Umbilical cord (tissue), 2 donors: ENCODE measurements around the gene CREB5. TPM values are rescaled to one million over a fixed set of nuclear protein-coding genes. Genes with fewer than 3 reads are reported as not detected.
"Not testable (repeated sequence)": the region's sequence is repeated elsewhere in the genome, so short reads cannot be mapped to it uniquely, and the experiment has no call there.

Experiments used
- DNase-seq: peaks from one replicate; pipeline ENCODE4 v3.0.0-alpha.2; 2015; ENCODE audit warnings: low spot score
- total RNA-seq: library from RNA; depleted of rRNA; stranded (reverse); fragments of >200 nt; gene quantifications from one replicate; pipeline ENCODE4 v1.2.3, GENCODE V29; 2014; ENCODE audit warnings: low replicate concordance; ENCODE audit not compliant: insufficient read depth

CREB5 gene
- total RNA-seq, 1 donor from 2014 or later: 17.8 TPM

DNA sequence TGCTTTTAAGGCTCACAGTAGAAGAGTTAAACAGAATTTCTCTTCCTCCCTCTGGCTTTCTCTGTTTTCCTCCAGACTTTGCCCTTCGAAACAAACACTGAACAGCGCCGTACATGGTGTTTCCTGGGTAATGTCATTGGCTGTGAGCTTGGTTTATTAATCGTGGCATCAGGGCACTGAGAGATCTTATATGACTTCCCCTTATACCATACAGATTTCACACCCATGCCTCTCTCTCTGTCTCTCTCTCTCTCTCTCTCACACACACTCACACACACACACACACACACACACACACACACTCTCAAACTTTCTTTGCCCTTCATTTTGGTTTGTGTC lies 195.5 kb downstream of the CREB5 start:
- DNase-seq: no peak

DNA sequence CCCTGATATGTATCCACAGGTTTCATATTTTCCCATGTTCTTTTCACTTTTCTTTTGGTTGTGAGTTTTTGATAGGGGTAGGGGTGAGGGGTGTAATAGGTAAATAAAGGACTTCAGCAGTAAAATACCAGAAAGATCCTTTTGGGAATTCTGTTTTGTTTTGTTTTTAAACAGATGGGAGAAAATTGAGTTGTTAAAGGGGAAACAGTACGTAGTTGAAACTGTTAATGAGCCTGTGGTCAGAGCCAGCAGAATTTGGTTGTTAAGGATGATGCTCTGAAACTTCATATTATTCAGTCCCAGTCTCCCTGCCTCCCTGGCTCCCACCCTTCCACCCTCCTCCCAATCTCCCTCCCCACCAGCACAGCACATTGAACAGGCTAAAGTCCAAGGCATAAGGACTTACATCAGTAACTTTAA lies 195.9 kb downstream of the CREB5 start:
- DNase-seq: no peak

DNA sequence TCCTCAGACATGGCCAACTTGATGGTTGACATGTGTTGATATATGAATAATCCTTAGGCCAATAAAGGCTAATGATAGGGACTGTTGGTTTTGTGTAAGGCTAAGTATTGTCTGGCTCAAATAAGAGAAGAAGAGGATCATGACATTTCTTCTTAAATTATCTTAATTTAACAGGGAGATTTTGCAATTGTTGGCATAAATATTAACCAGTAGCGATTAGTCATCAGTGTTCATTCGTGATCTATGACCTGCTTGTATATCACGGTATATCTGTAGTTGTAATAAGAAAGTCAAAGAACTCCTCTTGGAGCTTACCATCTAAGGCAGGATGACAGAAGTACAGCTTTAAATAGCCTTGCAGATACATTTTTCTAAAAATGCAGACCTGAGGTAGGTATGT lies 196.4 kb downstream of the CREB5 start:
- DNase-seq: no peak

DNA sequence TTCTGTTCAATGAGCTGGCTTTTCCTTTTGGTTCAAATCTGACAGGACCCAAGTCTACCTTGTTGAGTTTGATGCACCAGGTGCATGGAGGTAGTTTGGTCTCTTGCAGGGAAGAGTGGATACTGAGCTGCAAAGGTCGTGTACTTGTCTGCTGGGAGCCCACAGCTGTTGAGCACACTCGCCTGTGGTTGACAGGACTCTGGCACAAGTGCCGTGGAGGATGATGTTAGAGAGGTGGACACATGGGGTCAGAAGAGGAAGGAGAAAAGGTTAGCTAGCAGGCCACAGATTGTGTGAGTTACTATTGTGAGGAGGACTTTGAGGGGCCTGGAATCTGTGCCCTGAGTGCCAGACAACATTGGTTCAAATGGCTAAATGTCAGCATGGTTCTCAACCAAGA lies 197.3 kb downstream of the CREB5 start:
- no peak for DNase-seq

DNA sequence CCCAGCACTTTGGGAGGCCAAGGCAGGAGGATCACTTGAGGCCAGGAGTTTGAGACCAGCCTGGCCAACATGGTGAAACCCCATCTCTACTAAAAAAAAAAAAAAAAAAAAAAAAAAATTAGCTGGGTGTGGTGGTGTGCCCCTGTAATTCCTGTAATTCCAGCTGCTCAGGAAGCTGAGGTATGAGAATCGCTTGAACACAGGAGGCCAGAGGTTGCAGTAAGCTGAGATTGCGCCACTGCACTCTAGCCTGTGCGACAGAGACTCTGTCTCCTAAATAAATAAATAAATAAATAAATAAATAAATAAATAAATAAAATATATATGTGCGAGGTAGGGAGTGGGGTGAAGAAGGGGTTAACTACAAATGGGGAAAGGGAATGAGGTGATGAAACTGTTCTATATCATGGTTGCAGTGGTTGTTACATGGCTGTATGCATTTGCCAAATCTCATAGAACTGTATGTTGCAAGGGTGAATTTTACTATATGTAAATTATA lies 199.1 kb downstream of the CREB5 start:
- DNase-seq: not testable (repeated sequence)

DNA sequence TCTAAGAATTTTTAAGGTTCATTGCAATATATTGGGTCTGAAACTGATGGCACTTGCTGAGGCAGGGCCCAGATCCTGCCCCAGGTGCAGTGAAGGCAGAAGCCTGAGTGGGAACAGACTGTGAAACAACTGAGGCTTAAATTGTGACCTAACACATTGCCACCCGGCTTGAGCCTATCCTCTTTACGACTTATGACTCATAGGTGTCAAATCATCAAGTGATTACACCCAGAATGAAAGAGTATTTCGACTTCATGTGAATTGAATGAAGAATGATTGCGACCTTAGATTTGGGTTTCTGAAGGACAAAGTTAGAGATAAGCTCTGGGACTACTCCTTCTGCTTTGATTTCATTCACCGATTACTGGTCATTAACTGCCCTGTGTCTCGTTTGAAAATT lies 200.9 kb downstream of the CREB5 start:
- DNase-seq: no peak

DNA sequence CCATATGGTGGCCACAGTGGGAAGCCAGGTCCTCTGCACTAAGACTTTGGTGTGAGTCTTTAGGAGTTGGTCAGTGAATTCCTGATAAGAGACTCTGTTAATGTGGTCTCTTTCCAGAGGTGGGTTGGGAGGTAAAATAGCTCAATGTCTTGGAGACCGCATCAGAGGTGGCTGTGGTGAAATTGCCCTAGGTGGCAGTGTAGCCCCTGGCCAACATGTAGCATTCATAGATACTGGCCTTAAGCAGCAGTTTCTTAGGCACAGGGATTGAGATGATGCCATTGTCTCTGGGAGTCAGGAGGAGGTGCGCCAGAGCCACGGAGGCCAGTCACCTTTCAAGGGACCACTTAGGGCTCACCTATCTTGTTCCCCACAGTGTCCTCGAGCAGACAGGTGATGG lies 202.8 kb downstream of the CREB5 start:
- DNase-seq: no peak

DNA sequence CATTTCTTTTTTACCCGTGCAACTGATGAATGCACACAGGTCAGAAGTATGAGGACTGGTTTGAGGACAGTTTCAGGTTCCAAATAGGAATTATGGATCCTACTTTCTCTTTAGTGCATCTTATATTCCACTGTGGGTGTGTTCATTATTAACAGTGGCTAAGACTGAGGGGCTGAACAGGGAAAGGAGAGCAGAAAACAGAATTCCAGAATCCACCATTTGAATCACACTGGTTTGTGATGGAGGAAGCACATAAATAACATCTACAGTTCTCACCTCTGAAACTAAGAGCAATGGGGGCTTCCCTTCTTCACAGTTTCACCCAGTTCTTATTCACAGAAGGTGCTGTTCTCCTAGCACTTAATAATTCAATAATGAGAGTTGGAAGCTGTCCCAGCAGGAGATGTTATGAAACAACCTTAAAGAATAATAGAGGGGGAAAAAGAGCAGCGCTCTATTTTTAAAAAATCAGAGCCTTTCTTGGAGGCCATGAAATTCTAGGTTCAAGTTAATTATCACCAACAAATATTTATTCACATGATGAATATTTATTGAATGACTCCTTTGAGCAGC lies 205.1 kb downstream of the CREB5 start:
- no peak for DNase-seq

DNA sequence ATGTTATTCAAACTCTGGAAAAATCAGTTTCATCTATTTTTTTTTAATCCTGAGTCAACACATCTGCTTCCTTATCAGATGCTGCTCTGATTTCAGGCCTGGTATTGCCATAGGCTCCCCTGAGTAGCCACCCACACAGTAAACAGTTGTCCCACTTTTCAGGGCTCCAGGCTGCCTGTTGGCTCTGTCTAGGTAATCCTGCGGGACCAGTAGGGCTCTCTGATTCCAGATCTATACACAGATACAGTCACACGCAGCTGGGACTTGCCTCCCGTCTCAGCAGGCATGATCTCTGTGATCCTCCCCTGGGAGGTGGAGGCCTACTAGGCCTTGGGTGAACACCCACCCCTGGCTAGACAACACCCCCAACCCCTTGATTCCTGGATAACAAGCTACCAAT lies 206.1 kb downstream of the CREB5 start:
- no peak for DNase-seq

DNA sequence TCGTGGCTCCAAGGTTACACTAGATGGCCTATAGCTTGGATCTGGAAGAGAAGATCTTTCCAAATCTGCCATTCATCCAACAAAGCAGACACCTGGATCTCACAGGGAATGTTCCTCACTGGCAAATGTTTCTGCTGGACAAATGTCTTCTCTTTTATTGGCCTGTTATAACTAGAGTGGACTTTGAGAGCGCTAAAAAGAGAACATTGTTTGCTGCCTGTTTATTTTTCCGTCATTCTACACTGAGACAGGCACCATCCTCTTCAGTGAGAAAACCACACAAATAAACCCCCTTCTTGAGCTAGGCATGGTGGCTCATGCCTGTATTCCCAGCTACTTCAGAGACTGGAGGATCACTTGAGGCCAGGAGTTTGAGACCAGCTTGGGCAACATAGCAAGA lies 206.9 kb downstream of the CREB5 start:
- no peak for DNase-seq

DNA sequence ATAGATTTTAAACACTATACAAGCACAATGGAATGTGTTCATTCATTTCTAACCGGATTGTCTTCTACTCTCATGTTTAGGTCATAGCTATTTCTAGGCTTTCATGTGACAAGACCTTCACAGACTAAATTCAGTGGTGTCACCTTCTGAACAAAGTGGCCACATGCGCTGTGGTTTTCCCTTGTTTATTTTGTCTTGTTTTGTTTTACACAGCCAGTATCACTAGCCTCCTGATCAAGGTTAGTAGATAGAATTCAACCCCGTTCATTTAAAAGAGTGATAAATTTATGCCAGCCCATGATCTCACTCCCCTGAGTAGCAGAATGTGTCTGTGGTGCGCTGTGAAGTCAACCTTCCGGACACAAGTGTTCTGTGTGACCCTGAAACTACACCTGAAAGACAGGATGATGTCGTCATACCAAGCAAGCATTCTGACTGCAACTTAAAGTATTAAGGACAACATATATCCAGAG lies 209.1 kb downstream of the CREB5 start:
- no peak for DNase-seq

DNA sequence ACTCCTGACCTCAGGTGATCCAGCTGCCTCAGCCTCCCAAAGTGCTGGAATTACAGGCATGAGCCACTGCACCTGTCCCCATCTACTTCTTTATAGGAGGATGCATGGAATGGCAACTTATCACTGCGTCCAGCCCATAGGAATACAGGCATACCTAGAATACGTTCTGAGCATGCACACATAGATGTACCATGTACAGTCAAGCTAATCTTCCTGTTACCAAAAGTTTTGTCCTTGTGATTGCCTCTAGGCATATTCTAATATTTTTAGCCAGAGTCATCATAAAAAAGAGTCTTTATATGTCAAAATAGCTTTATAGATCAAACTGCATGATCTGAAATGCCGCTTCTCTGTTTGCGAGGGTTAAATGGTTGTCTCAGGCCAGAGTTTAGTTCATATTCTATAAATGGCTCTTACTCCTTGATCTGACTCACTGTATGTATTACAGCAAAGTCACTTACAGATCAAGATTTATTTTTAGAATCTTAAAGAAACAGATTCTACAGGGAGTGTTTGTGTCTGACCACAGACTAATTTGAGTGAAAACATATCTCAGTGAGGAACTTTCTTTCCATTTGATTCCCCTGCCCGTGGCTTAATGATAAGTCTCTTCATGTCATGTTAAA lies 210.9 kb downstream of the CREB5 start:
- DNase-seq: peak; percentile 80

DNA sequence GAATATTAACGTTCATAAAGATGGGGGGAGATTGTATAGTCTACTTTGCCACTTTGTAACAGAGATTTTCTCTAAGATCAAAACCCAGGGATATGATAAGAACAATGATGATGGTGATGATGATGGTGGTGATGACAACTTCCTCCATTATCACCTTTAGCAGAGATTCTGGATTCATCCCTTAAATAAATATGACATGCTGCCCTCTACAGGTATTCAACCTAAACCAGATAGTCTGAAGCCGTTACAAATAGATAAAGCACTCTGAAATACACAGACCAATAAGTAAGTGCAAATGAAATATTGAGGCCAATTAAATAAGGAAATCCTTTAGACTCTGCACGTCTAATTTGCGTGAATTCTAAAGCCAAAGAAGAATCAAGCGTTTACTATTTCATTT lies 211.5 kb downstream of the CREB5 start:
- no peak for DNase-seq

DNA sequence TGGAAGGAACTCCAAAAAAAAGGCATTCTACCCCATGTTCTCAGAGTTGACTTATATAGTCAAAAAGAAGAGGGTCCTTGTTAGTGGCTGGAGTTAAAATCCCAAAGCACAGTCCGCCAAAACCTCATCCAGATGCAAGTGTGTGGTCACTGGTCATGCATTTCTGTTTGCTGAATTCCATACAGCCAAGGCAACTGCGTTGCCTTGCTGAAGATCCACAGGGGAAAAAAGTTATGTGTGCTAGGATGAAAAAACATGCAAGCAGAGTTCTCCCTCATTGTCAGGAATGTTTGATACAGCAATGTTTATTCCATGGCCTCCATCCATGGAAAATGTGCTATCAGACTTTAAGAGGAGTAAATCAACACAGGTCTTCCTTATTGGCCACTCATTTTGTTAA lies 213.1 kb downstream of the CREB5 start:
- DNase-seq: no peak

DNA sequence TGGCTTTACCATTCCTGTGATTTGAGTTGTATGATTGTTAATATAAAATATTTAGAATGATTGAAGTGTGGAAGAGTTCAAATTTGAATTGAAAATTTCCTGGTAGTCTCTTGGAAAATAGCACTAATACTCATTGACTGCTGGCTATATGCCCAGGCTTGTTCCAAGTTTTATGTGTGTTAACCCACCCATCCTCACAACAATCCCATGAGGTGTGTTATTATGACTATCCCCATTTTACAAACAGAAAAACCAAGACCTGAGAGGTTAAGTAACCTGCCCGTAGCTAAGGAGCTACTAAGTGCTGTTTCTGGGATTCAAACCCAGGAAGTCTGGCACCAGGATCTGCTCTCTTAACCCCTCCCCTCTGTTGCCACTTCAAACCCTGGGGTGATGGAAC lies 213.9 kb downstream of the CREB5 start:
- DNase-seq: no peak

DNA sequence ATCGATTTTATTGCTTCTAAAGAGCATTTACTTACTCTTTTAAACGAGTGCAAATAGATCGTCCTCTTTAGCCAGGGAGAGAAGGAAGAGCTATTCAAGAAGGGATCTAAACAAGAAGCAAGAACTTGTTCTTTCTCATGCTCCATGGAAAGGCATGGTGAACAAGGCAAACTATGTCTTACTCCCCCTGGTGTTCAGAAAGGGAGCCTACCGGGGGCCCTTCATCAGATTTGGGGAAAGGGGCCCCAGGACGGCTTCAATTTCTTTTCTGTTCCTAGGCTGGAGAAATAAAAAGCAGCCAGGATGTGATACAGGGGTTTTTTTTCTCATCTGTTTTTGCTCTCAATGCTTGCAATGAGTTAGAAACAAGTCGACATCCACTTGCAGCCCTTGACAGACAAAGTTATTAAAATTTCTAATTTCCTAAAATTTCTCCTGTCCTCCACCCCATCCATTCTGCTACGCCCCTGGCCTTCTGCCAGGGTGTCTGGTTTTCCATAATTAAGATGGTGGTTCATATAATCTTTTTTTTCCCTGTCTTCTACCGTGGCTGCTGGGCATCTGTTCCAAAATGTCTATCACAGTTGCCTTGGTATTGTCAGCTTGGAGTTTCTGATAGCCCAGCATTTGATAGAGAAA lies 214.4 kb downstream of the CREB5 start:
- DNase-seq: peak; percentile 43

DNA sequence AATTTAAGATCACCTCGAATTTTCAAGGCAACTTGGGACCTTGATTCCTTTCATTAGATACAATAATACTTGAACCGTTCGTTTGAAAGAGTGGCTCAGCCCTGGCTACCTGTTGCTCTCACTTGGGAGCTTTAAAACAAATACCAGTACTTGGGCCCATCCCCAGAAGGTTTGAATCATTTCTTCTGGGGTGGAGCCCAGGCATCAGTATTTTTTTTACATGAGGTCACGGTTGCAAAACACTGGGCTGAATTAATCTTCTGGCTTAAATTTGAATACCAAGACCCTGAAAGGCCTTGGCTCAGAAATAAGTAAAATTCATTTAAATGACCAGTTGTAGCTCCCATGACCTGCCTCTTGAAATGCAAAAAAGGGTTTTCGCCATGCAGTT lies 214.9 kb downstream of the CREB5 start:
- no peak for DNase-seq

DNA sequence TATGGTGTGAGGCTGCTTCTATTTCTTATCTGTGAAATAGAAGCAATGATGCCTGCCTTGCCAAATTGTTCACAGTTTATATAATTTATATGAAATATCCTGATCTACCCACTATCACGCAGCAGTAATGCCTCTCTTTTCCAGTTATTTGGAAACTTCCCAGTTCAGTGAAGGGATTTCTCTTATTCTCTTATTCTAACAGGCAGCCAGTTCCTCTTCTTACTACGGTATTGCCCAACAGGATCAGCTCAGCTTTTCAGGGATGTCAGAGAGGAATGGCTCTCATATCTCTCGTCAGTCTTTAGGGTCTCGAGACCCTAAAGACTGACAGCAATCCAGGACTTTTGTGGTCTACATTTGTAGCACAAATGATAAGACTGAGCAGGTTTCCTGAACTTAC lies 215.6 kb downstream of the CREB5 start:
- DNase-seq: peak; percentile 70

DNA sequence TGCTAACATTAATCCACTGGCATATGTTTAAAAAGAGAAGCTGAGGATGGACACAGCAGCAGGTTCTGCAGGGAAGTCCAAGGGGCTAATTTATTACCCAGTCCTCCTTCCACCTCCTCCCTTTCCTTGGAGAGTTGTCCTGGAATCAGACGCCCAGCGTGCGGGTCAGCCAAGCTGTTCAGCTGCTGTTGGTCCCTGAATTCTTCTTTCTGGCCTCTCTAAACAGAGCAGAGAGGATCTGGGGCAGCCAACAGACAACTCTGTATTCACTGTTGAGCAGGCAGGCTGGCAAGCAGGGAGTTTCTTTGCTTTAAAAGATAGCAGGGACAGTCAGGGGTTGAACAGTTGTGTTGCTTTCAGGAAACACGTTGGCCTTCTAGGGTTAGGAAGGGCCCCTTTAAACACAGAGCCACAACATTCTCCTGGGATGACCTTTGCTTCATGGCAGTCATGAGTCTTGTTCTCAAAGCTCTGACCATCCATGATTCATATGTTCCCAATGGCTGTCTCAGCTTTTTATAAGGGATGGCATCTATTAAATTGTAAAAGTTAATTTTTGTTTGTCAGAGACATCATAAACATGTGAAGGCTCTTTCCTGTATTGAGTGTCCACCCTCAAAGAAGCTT lies 217.0 kb downstream of the CREB5 start:
- no peak for DNase-seq

DNA sequence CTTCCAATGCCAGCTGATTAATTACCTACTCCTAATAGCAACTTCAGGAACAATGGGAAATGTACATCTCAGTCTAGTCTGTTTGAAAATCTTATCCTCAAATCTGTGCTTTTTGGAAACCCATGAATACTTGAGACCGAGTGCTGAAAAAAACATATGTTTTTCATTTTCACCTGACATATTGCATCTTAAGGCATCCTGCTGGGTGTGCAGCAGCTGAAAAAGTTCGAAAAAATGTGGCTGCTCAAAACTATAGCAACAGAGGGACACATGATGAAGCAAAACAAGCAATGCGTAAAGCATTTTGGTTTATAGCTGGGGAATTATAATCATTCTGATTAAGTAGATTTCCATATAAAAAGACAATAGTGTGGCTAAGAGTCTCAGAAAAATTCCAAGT lies 218.0 kb downstream of the CREB5 start:
- DNase-seq: no peak

DNA sequence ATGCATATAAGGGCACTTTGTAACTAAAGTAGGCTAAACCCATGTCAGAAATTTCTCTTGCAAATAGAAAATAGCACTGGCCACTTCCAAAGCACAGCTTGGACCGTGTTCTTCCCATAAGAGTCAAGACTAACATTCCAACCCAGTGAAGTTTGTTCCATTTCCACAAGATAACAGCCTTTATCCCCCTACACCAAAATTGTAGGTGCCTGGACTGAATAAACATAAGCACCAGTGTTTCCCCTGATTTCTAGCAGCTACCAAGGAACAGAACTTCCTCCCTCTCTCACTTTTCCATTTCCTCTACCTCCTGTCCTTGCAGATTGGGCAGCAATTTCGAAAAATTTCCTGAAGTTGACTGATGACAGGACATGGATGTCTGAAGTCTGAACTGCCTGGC lies 219.7 kb downstream of the CREB5 start:
- no peak for DNase-seq

DNA sequence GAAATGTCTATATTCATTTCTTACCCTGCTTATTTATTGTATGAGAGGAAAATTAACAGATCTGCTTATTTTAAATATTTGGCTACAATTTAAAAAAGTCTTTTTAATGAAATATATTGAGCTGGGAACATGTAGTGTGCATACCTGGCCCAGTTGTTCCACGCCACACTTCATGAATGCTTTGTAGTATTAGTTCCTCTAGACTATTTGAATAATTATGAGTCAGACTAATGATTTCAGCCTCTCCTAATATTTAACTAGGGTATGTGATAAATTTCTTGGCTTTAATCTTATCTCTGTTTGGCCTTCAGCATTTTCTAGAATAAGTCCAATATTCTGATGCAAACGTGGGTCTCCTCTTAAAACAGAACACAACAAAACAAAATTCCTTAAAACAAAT lies 226.6 kb downstream of the CREB5 start:
- DNase-seq: no peak

DNA sequence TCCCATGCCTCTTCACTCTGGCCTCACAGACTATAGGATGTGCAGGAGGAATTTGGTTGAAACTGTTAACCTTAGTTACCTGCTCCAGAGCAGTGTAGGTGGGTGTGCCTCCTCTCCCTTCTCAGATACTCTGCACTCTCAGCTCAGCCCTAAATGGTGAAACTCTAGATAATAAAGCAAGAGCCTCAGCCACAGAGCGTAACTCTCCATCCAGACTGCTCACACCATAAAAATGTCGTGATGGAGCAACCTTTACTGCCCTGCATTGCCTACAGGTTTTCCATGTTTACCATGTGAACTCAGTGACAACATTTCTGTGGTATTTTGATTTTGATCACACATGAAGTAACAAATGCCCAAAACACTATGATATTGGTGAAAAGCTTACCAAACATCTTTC lies 227.7 kb downstream of the CREB5 start:
- DNase-seq: no peak
